ENCODE data around the gene SMG9. TPM values are rescaled to one million over a fixed set of nuclear protein-coding genes. Genes with fewer than 3 reads are reported as not detected.

Gene SMG9
- total RNA-seq, 4 donors from 2014 or later = 16.0 to 22.7 (median 21.1) TPM

- TF ChIP-seq POLR2A (IDR thresholded peaks at IDR 0.05) = no peak
- TF ChIP-seq, protein P1, sequence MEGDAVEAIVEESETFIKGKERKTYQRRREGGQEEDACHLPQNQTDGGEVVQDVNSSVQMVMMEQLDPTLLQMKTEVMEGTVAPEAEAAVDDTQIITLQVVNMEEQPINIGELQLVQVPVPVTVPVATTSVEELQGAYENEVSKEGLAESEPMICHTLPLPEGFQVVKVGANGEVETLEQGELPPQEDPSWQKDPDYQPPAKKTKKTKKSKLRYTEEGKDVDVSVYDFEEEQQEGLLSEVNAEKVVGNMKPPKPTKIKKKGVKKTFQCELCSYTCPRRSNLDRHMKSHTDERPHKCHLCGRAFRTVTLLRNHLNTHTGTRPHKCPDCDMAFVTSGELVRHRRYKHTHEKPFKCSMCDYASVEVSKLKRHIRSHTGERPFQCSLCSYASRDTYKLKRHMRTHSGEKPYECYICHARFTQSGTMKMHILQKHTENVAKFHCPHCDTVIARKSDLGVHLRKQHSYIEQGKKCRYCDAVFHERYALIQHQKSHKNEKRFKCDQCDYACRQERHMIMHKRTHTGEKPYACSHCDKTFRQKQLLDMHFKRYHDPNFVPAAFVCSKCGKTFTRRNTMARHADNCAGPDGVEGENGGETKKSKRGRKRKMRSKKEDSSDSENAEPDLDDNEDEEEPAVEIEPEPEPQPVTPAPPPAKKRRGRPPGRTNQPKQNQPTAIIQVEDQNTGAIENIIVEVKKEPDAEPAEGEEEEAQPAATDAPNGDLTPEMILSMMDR (IDR thresholded peaks at IDR 0.05) = no peak
- WGBS, 2 donors = 70 to 72% methylated on average over 5 of the region's 5 CpGs
- no peak for DNase-seq
- H3K4me1 ChIP-seq = no peaks in the 10 kb centered on the region
- intact Hi-C loops (cut with DNase I) = no loop called here
- H3K36me3 ChIP-seq = no peaks in the 10 kb centered on the region
- H3K9me3 ChIP-seq = no peaks in the 10 kb centered on the region
- H3K4me3 ChIP-seq = no peak overlapping the region
- no peak overlapping the region for H3K27ac ChIP-seq
- H3K27me3 ChIP-seq = no peaks in the 10 kb centered on the region
These were observed 72.9 kb downstream of the SMG9 start for GRCh38 chr19:43681821-43682220.

DNA sequence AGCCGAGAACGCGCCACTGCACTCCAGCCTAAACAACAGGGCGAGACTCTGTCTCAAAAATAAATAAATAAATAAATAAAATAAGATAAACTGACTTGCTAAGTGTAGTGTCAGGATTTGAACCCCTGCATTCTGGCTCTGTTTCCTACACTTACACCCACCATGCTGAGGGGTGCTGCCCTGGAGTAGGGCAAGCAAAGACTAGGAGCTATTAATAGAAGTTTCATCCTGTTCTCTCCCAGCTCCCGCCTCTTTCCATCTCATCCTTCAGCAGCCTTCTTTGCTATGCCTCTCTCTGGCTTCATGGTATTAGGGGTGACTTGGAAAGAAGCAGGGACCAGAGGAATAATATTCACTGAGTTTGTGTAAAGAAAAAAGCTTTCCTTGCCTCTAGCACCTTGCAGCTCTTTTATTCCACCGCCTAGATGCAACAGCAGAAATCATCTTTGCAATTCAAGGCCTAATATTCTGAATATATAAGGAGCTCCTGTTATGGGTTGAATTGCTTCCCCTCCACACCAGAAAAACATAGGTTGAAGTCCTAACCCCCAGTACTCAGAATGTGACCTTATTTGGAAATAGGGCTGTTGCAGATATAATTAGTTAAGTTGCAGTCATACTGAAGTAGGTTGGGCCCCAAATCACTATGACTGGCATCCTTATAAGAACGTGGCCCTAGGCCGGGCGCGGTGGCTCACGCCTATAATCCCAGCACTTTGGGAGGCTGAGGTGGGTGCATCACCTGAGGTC lies 76.1 kb downstream of the SMG9 start:
- WGBS, 2 donors = 74 to 90% methylated on average over 10 to 11 of the region's 11 CpGs
- intact Hi-C loops (cut with DNase I) = loop anchor here (10.0 kb wide), 1 partner anchor 106 kb away; the partner anchor contains the start of gene KCNN4

More for the DNA sequence above, 76.1 kb downstream of the SMG9 start:
- Histone ChIP-seq H3K4me3 (no peak overlapping the region), H3K36me3 (no peaks in the 10 kb centered on the region), H3K27me3 (no peaks in the 10 kb centered on the region), H3K27ac (no peak overlapping the region), H3K9me3 (no peaks in the 10 kb centered on the region), H3K4me1 (peaks cover 0 to 14% (median 7%) of the 10 kb centered on the region in 3 donors)
- no peak for DNase-seq
- TF ChIP-seq, protein P1 (IDR thresholded peaks at IDR 0.05) = no peak
- TF ChIP-seq POLR2A (IDR thresholded peaks at IDR 0.05) = no peak

Other genes starting within 250 kb of the SMG9 start
- 100 to 1,000 TPM in 2 of 4 donors, 10 to 100 TPM in 2; 66.6 to 126 (median 98.5) TPM for gene ETHE1, start 227.8 kb downstream of the SMG9 start, total RNA-seq
- not detected for gene ZNF575, start 221.8 kb downstream of the SMG9 start, total RNA-seq
- gene XRCC1, start 179.4 kb downstream of the SMG9 start, total RNA-seq = 10 to 100 TPM; 12.3 to 23.8 (median 18.6) TPM
- 10 to 100 TPM in 2 of 4 donors, 1 to 10 TPM in 2; 1.9 to 23.3 (median 9.3) TPM for gene PINLYP, start 179.2 kb downstream of the SMG9 start, total RNA-seq
- 10 to 100 TPM in 3 of 4 donors, 1 to 10 TPM in 1; 9.6 to 18.4 (median 15.1) TPM for gene IRGQ, start 158.8 kb downstream of the SMG9 start, total RNA-seq
- gene ZNF576, start 158.4 kb downstream of the SMG9 start, total RNA-seq = 10 to 100 TPM in 2 of 4 donors, 1 to 10 TPM in 2; 4.2 to 16.8 (median 10.0) TPM
- gene SRRM5, start 142.9 kb downstream of the SMG9 start, total RNA-seq = under 1 TPM in 1 of 4 donors, not detected in 3; 0.38 TPM
- gene ZNF428, start 135.3 kb downstream of the SMG9 start, total RNA-seq = 10 to 100 TPM in 2 of 4 donors, 1 to 10 TPM in 2; 7.9 to 19.3 (median 11.8) TPM
- 10 to 100 TPM in 3 of 4 donors, 1 to 10 TPM in 1; 8.8 to 22.8 (median 10.5) TPM for gene CADM4, start 115.1 kb downstream of the SMG9 start, total RNA-seq
- gene PLAUR, start 84.8 kb downstream of the SMG9 start, total RNA-seq = 10 to 100 TPM in 1 of 4 donors, 1 to 10 TPM in 3; 6.7 to 31.9 (median 8.0) TPM
- gene IRGC, start 38.9 kb downstream of the SMG9 start, total RNA-seq = not detected
- gene KCNN4, start 26.0 kb upstream of the SMG9 start, total RNA-seq = 10 to 100 TPM in 1 of 4 donors, 1 to 10 TPM in 3; 3.2 to 16.9 (median 5.3) TPM
- 10 to 100 TPM in 3 of 4 donors, 1 to 10 TPM in 1; 9.9 to 32.0 (median 22.4) TPM for gene LYPD5, start 47.5 kb upstream of the SMG9 start, total RNA-seq
- 10 to 100 TPM in 1 of 4 donors, 1 to 10 TPM in 3; 1.5 to 19.1 (median 6.5) TPM for gene ZNF283, start 72.4 kb upstream of the SMG9 start, total RNA-seq
- 1 to 10 TPM; 1.3 to 1.7 (median 1.5) TPM for gene ZNF404, start 129.0 kb upstream of the SMG9 start, total RNA-seq
- 1 to 10 TPM; 5.0 to 8.4 (median 6.4) TPM for gene ZNF45, start 180.3 kb upstream of the SMG9 start, total RNA-seq
- gene ZNF221, start 196.3 kb upstream of the SMG9 start, total RNA-seq = 10 to 100 TPM in 1 of 4 donors, 1 to 10 TPM in 3; 1.4 to 12.9 (median 2.2) TPM
- gene ZNF155, start 229.2 kb upstream of the SMG9 start, total RNA-seq = 1 to 10 TPM; 2.0 to 7.1 (median 3.8) TPM
- gene ZNF230, start 248.0 kb upstream of the SMG9 start, total RNA-seq = 1 to 10 TPM; 1.1 to 6.3 (median 1.8) TPM

Measured in esophagus squamous epithelium (tissue), 5 donors.